ENCODE results near the gene TMEM272. TPM values are rescaled to one million over a fixed set of nuclear protein-coding genes. Genes with fewer than 3 reads are reported as not detected.

Gene TMEM272
- total and polyA plus RNA-seq, 8 donors: 0.03 to 0.37 TPM; not detected in 6

GRCh38 chr13:51849145-51850101, 4.4 kb upstream of the TMEM272 start:
- TF ChIP-seq CTCF (IDR thresholded peaks at IDR 0.05): peak in 2 of 7 experiments; percentile 17 to 45
- no peak for TF ChIP-seq EP300 (IDR thresholded peaks at IDR 0.05)
- no peak overlapping the region for H3K4me3 ChIP-seq
- H3K27ac ChIP-seq: no peak overlapping the region
- H3K36me3 ChIP-seq: no peaks in the 10 kb centered on the region
- DNase-seq: peak in 1 of 2 donors; percentile 38
- WGBS, 5 donors: 68 to 71% (median 70%) methylated on average over 21 of the region's 21 CpGs
- no peaks in the 10 kb centered on the region for H3K9me3 ChIP-seq
- H3K27me3 ChIP-seq: peaks cover 0 to 7% (median 3%) of the 10 kb centered on the region in 3 donors
- H3K4me1 ChIP-seq: peaks cover 0 to 8% (median 8%) of the 10 kb centered on the region in 4 donors
- intact Hi-C loops (cut with DNase I; ENCODE audit: low total_unique reads): no loop called here

GRCh38 chr13:51848674-51849073, 3.7 kb upstream of the TMEM272 start:
- peaks cover 0 to 15% (median 3%) of the 10 kb centered on the region in 3 donors for H3K27me3 ChIP-seq
- intact Hi-C loops (cut with DNase I; ENCODE audit: low total_unique reads): no loop called here
- H3K4me3 ChIP-seq: no peak overlapping the region
- TF ChIP-seq POLR2AphosphoS5 (IDR thresholded peaks at IDR 0.05) (no peak), CTCF (IDR thresholded peaks at IDR 0.05) (no peak), POLR2A (IDR thresholded peaks at IDR 0.05) (no peak), EP300 (IDR thresholded peaks at IDR 0.05) (no peak)
- DNase-seq: no peak
- H3K36me3 ChIP-seq: no peaks in the 10 kb centered on the region
- WGBS, 5 donors: 30 to 52% (median 34%) methylated on average over 4 of the region's 4 CpGs
- H3K27ac ChIP-seq: no peak overlapping the region
- no peaks in the 10 kb centered on the region for H3K9me3 ChIP-seq
- peaks cover 0 to 8% (median 8%) of the 10 kb centered on the region in 4 donors for H3K4me1 ChIP-seq

DNA sequence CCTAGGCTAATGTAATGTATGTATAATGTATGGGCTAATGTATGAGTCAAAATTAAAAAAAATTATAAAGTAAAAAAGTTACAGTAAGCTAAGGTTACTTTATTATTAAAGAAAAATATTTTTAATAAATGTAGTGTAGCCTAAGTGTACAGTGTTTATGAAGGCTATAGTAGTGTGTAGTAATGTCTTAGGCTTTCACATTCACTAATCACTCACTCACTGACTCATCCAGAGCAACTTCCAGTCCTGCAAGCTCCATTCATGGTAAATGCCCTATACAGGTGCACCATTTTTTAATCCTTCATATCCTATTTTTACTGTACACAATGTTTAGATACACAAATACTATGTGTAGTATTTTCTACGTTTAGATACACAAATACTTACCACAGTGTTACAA, 1.8 kb upstream of the TMEM272 start:
- no peak for DNase-seq
- Histone ChIP-seq H3K4me1 (peaks cover 0 to 8% (median 8%) of the 10 kb centered on the region in 4 donors), H3K9me3 (no peaks in the 10 kb centered on the region), H3K27me3 (peaks cover 0 to 17% (median 3%) of the 10 kb centered on the region in 3 donors), H3K4me3 (no peak overlapping the region), H3K27ac (no peak overlapping the region), H3K36me3 (no peaks in the 10 kb centered on the region)
- TF ChIP-seq CTCF (IDR thresholded peaks at IDR 0.05): no peak
- no peak for TF ChIP-seq POLR2AphosphoS5 (IDR thresholded peaks at IDR 0.05)
- TF ChIP-seq EP300 (IDR thresholded peaks at IDR 0.05): no peak
- TF ChIP-seq POLR2A (IDR thresholded peaks at IDR 0.05): no peak
- intact Hi-C loops (cut with DNase I; ENCODE audit: low total_unique reads): no loop called here
- WGBS, 5 donors: 61 to 86% (median 80%) methylated on average over 1 of the region's 1 CpG

- 46 to 84% (median 69%) methylated on average over 5 of the region's 5 CpGs for WGBS, 5 donors
- H3K4me1 ChIP-seq: peaks cover 0 to 8% (median 8%) of the 10 kb centered on the region in 4 donors
Observed at GRCh38 chr13:51845574-51846318, 769 bp upstream of the TMEM272 start.

More at GRCh38 chr13:51845574-51846318, 769 bp upstream of the TMEM272 start:
- no peak for TF ChIP-seq POLR2A (IDR thresholded peaks at IDR 0.05)
- no peak for TF ChIP-seq POLR2AphosphoS5 (IDR thresholded peaks at IDR 0.05)
- TF ChIP-seq EP300 (IDR thresholded peaks at IDR 0.05): no peak
- TF ChIP-seq CTCF (IDR thresholded peaks at IDR 0.05): no peak
- peaks cover 0 to 17% (median 3%) of the 10 kb centered on the region in 3 donors for H3K27me3 ChIP-seq
- no peaks in the 10 kb centered on the region for H3K9me3 ChIP-seq
- no peak overlapping the region for H3K27ac ChIP-seq
- H3K4me3 ChIP-seq: peak overlapping the region in 2 of 4 donors; percentile 16 to 19
- no peaks in the 10 kb centered on the region for H3K36me3 ChIP-seq
- no peak for DNase-seq
- intact Hi-C loops (cut with DNase I; ENCODE audit: low total_unique reads): no loop called here

All from stomach (tissue), 9 donors.